HG03095 (cell line): ENCODE results near the gene THSD4.

ENCODE experiments used
- ATAC-seq: cut with Tn5 transposase; IDR thresholded peaks from one replicate; pipeline ENCODE4 v1.9.1; 2021; ENCODE audit warnings: moderate library complexity; ENCODE audit not compliant: unreplicated experiment

The THSD4 gene

DNA sequence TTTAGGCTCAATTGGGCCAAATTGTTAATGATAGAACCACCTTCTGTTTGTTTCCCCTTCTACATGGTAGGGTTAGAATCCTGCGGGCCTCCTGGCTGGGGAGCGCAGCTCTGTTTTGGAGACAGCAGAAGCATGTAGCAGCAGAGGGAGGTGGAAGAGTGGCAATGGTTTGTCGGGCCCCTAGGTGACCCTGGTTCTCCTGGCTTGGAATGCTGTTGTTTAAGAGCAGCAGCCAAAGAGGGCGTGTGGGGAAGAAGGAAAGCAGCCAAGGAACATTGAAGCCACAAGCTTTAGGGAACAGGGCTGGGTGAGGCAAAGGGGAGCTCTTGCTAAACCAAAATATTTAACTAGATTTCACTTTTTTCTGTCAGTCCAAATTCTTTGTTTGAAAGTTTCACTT lies 481.4 kb downstream of the THSD4 start:
- ATAC-seq: no peak

DNA sequence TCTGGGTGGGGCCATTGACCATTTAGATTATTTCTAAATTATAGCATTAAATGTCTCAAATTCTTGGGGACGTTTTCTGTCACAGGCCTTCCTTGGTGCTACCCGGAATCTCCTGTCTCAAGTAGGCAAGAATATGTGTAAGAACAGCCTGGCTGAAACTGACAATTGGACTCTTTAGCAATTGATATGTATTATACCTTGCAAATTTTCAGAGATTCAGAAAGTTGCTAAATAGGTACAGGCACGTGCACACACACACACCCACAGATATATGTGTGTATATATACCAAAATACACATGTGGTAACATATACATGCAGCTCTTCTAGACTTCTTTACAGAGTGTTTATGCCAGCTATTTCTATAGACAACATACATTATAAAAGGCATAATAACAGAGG lies 481.9 kb downstream of the THSD4 start:
- no peak for ATAC-seq

DNA sequence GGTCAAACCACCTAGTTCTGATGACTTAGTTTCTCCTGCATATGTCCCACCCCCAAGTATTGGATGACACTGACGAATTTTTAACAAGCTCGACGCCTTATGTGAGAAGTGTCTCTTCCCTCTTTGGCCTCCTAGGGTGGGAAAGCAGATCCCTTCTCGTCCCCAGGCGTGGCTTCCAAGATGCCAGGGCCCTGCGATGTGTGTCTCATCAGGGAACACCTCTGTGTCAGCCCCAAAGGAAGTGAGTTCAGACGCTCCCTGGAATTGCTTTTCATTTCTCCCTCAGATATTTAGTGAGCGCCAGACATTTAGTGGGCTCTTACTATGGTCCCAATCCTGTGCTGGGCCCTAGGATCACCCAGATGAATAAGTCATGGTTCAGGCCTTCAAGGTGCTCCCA lies 482.4 kb downstream of the THSD4 start:
- no peak for ATAC-seq

DNA sequence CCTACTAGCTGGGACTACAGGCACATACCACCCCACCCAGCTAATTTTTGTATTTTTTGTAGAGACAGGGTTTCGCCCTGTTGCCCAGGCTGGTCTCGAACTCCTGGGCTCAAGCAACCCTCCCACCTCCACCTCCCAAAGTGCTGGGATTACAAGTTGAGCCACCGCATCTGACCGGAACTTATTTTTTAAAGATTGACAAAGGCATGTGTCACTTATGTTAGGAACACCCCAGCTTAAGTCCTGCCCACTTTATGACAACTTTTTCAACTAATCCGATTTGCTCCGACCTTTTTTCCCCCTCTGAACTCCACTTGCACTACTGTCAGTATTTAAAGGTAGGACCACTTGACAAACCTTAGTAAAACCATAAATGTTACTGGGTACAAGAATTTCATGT lies 483.5 kb downstream of the THSD4 start:
- no peak for ATAC-seq

DNA sequence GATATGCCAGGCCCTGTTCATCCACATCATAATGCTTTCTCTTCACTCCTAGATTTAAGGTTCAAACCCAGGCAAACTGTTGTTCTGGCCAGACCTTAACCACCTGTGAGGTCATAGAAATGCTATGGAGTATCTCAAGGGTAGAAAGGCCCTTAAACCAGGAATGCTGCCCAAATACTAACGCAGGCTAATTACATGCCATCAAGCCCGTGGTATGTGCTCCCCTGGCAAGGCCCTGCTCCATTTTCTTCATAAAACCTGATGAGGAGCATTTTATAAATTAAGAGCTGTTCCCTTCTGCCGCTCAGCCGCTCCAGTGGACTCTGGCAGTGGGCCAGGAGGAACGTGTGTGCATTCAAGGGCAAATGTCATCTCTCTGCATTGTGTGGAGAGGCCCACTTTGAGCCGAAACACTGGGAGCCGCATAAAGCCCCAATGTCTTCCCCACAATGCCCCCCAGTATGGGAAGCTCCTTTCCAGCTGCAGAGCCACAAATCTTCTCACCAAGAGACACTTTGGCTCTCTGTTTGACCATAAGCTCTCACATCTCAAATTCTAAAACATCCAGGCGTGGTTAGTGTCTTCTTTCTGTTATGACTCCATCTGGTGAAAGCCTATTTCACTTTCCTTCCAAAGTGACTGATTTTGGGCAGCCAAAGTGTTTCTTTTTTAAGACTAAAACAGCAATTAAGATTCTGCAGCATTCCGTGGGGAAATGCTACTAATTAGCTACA lies 484.3 kb downstream of the THSD4 start:
- no peak for ATAC-seq

DNA sequence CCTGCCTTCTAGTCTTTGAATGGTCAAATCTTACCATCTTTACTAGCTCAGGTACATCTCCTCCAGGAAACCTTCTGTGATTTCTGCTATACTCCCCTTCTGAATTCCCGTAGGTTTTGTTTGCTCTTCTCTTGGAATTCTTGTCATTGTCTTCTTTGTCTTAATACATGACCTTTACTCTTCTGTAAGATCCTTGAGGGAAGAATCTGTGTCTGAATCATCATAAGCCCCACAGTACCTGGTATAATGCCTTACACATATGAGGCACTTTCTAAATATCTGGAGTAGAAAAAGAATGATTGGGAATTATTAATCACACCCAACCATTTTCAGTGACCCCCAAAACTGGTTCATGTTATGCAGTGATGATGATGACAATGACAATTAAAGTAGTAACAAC lies 485.0 kb downstream of the THSD4 start:
- ATAC-seq: no peak

DNA sequence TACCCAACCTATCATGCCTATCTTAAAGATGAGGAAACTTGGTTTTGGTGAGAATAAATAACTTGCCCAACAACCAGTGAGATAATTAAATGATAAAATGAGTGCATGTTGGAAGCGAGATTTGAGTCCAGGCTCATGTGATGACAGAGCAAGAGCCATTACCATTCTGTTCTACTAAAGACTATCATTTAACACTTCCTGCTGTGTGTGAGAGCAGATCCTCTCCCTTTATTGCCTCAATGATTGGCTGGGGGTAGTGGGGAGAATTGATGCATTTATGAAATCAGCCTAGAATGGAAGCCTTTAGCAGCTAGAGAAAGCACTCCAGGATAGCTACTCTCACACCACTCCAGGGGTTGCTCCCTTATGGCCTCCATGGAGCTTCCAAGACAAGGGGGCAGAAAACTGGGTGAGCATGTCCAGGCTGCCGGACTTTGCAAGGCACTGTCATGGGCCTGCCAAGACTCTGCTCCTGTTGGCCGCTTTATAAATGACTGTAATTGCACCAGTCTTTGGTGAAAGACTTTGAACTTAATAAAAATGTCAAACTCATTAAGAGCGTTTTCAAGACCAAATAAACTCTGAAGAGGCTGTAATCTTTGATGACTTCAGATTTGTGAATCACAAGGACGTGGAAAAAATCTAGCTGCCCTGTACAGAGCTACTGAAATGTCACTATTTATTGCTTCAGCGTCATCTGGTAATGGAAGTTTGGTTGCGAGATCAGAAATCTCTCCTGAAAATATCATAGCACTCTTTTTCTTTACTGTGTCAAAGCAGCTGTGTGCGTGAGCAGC lies 486.0 kb downstream of the THSD4 start:
- ATAC-seq: no peak

DNA sequence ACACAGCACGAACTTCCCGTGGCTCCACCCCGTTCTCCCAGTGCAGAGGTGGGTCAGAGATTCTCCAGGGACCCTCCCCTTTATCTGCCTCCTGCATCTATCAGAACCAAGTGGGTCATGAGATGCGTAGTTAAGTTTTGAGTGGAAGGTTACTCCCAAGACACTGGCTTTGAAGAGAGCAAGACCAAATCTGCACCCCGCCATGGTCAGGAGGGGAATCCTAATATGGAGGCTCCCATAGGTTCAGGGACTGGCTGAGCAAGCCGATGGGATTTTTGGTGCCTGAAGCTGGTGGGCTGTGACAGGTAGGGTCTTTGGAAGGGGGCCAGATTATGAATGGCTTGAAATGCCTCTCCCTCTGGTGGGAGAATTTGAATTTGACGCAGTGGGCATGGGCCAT lies 488.1 kb downstream of the THSD4 start:
- ATAC-seq: no peak

DNA sequence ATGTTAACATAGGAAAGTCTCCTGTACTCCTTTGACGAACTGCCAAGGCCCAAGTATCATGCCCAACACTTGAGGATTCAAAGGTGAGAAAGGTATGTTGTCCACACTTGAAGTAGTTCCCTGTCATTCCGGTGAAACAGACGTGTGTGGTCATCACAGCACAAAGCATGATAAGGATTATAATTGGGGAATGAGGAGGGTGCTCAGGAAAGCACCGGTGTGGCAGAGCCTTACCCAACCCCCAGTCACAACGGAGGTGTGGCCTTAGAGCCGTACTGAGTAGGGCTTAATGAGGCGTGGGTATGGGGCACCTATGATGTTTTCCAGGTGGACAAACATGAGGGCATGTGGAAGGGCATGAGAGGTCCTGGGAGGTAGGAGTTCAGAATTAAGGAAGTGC lies 492.1 kb downstream of the THSD4 start:
- ATAC-seq: no peak

DNA sequence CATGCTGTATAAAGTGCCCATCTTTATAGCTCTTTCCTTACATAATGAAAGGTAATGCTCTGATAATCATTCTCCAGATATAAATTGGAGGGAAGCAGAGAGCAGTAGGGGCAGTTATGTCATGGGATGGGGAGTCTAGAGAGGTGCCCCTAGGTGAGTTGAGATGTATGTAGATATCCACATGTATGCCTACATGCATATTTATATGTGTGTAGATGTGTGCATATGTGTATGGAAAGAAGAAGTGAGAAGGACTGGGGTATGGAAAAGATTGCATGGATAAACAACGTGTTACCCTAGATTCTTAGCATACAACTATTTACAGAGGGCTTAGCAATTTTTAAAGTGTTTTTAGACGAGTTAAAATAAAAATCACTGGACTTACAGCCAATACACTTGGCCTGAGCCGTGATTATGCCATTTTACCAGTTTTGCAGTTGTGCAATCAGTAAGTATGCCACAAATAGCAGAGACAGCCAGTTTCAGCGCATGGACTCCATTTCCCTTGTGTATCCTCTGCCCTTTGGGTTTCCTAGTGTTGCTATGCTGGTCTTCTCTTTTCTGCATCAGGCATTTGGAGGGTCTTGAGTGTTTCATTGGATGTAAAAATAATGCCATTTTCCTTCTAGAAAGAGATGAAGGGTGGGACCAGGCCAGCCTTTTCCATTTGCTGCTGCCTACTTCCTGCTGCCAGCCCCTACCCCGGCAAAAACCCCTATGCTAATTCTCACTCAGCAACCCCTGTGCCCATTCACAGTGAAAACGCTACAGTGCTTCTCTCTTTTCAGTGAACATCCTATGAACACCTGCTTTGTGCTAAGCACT lies 495.7 kb downstream of the THSD4 start:
- no peak for ATAC-seq

DNA sequence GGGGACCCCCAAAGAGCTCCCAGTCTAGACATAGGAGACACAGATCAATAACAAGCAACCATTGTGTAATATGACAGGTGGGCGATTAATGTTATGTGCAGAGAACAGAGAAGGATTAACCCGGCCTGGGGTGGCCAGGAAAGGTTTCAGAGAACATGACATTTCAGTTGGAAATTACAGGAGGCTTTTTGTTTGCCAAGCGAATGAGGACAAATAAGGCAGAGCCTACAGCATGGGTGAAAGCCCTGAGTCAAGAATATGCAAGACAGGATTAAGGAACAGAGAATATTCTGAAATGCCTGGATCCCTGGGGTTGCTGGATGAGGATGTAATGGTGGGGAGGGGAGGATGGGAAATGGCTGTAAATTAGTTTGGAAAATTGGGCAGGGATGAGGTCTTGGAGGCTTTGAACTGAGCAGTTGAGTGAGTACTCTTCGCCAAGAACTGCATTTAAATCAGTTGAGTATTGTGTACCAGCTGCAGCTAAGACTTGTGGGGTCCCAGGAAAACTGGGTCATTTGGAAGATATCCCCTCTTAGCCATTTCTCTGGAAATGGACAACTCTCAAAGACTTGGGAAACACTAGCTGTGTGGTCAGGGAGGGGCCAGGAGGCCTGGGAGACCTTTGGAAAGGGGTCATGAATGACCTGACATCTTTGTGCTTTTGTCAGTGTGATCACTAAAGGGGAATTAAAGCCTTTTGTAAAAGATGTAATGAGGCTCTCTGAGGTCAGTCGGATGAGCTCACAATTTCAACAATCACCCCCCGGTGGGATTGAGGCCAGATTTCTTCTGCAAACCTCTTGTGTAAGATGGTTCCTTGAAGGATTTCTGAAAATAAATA lies 496.5 kb downstream of the THSD4 start:
- ATAC-seq: no peak

DNA sequence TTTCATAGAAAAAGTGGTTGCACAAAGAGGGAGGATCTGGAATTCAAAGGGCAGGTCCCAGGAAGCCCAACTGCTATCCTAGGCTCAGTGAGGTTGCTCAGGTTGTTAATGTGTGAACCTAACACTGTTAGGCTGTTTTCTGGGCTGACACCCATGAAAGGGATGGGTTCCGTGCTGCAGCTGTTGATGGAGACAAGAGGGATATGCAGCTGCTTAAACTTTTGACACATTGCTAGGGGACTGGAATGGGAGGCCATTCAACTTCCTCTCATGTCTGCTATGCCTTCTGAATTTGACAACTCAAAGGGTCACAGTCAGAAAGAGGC lies 497.1 kb downstream of the THSD4 start:
- no peak for ATAC-seq

DNA sequence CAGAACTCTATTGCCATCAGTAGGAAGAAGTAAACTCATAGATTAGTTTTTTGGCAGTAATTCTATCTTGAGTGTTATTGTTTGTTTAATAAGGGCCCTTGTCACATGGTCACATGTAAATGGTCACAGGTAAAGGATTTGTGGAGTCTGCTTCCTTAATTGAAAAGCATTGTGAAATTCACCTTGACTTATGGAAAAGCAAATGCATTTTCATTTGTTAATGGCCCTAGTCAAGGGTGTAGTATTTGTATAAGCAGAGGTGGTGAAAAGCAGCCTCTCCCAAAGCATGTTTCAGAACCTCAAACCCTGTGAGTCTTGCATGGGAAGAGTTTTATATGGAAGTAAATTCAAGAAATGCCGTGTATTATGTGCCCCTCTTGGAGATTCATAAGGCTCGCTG lies 497.6 kb downstream of the THSD4 start:
- ATAC-seq: no peak

DNA sequence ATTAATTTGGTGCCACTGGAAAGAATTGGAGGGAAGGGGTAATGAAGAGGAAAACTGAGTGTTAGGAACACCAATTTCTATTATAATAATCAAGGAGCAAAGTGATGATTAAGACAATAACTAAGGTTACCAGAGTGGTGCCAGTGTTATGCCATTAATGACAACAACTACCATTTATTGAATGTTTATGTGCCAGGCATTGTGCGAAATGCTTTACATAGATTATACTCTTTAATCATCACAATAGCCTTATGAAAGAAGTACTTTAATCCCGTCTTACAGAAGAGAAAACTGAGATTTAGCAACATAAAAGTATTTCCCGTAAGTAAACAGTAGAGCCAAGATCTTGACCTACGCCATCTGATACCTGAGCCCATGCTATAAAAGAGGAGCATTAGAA lies 507.8 kb downstream of the THSD4 start:
- no peak for ATAC-seq

DNA sequence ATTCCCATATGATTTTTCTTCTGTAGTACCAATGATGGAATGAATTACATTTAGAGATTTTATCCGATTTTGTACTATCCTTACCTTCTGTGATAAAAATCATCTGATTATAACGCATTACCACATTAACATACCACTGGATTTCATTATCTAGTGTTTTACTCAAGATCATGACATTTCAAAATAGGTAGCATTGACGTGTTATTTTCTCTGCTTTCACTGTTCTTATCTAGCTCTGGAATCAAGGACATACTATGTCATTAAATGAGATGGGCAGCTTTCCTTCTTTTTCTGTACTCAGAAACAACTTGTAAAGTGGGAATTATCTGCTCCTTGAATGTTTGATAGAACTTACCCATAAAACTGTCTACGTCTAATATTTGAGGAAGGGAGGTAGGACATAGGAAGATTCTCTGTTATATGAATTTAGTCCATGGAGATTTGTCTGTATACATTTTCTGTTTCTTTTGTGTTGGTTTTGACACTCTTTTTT lies 511.4 kb downstream of the THSD4 start:
- no peak for ATAC-seq

DNA sequence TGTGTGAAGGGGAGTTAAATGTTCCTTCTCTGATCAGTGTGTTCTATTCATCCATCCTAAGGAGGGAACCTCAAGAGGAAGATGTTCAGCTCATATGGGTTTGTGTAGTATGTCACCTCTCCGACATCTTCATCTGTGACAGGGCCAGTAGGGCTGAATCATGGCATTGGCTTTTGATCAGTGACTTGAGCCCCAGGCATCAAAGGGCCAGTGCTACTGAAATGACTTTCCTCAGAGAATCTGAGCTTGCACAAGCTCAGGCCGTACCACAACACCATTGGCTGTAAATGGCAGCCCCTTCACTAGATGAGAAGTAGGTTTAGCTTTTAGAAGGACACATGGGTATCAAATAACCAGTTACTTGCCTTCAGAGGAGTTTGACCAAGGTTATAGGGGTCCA lies 511.9 kb downstream of the THSD4 start:
- no peak for ATAC-seq

DNA sequence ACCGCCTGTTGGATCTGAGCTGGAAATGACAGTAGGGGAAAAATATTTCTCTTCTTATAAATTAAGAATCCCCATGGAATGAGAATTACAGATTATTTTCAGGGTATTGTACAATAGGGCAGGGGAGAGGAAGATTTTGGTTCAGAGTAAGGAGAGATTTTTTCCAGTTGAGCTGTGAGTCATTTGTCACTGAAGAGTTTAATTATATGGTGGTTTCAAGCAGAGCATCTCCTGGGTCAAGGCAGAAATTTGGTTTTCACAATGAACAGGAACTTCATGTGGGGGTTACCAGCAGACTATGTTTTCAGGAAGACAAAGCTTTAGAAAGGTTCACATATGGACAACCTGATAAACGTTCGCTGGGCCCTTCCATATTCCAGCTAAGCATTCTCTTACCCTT lies 512.3 kb downstream of the THSD4 start:
- no peak for ATAC-seq

DNA sequence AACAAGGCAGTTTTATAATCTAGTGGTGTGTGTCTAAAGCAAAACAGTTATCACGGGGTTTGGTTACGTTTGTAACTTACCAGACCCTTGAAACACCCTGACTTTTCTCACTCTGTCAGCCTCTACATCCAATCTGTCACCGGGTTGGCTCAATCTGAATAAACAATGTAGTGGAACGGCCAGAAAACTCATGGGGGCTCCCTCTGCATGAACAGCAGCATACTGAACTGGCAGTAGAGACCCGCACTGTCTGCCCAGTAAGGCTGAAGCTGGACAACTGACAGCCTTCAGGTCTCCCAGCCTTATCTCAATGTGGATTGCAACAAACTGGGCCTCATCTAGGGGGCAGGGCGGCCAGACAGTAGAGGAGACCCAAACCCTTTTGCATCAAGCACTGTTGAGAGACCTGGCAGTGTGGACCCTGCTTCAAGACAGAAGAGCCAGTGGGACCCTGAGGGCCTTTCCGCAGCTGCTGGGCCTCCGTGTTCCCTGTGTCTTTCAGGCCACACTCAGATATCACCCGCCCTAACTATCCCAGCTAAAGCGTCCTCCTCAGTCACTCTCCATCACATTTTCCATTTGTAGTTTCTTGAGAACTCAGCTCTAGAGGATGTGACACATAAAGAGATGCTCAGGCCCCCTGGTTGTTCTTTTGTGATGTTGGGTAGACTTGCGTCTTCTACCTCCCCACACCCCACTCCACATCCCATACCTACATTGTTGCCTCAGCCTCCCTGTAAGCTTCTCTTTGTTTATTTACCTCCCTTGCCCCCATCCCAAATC lies 513.9 kb downstream of the THSD4 start:
- no peak for ATAC-seq

DNA sequence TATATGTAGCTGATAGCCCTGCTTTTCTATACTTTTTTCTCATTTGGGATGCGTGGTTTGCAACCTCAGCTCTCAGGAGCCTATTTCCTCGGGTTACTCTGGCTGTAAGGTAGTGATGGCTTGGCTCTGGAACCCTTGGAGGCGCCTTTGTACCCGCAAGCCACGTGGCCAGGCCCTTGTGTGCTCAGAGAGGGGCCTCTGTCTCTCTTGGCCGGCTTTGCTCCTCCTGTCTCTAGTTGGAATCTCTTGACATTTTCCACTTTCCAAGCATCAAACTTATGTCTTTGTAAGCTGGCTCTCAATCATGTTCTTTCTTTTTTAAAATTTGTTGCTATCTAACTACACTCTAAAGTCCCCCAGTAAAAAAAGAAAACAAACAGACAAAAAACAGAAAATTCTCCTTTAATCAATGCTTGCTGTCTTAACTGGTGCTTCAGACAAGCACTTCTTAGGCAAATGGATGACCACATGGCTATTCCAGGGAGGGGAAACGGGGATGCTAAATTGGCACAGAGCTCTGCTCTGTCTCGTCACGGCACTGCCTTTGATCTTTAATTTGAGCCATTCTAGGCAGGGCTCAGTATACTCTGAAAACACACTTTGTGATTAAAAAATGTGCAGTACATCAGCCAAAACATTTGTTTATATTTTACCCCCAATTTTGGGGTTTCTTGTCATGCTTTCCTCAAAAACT lies 514.7 kb downstream of the THSD4 start:
- ATAC-seq: no peak

DNA sequence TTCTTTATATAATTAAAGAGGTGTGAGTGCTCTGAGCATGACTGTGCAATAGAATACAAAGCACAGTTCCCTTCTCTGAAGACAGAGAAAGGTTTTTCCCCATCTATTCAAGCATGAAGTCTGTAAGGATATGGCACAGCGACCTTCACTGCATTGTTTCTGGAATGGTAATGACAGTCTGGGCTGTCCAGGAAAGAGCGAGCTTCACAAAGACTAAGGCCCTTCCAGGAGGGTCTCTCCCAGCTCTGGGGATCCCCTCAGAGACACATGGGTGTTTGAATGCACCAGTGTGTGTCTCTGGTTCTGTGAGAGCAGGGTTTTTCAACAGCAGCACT lies 515.2 kb downstream of the THSD4 start:
- ATAC-seq: no peak
